GM21526 (cell line): ENCODE data around the gene EVPL.
"Not testable (repeated sequence)": the region's sequence is repeated elsewhere in the genome, so short reads cannot be mapped to it uniquely, and the experiment has no call there.

Source experiments
- ATAC-seq: cut with Tn5 transposase; IDR thresholded peaks from one replicate; pipeline ENCODE4 v1.9.1; 2021; ENCODE audit warnings: moderate library complexity; ENCODE audit not compliant: unreplicated experiment, low FRiP score

The EVPL gene

GRCh38 chr17:76048711-76049110 is 21.6 kb upstream of the EVPL start:
- no peak for ATAC-seq

- no peak for ATAC-seq
Observed at GRCh38 chr17:76048025-76048605, 21.0 kb upstream of the EVPL start.

GRCh38 chr17:76046064-76046463 is 19.0 kb upstream of the EVPL start:
- ATAC-seq = no peak

- not testable (repeated sequence) for ATAC-seq
Observed at GRCh38 chr17:76044475-76045007, 17.4 kb upstream of the EVPL start.

GRCh38 chr17:76042868-76043267 is 15.8 kb upstream of the EVPL start:
- ATAC-seq = not testable (repeated sequence)

GRCh38 chr17:76040376-76040775 is 13.3 kb upstream of the EVPL start:
- ATAC-seq = no peak

- no peak for ATAC-seq
Observed at GRCh38 chr17:76039121-76039520, 12.0 kb upstream of the EVPL start.

GRCh38 chr17:76038050-76038449 is 10.9 kb upstream of the EVPL start:
- ATAC-seq = no peak

- ATAC-seq = no peak
Observed at GRCh38 chr17:76036497-76037261, 9.6 kb upstream of the EVPL start.

GRCh38 chr17:76034428-76035350 is 7.6 kb upstream of the EVPL start:
- no peak for ATAC-seq

- no peak for ATAC-seq
Observed at GRCh38 chr17:76033139-76033538, 6.0 kb upstream of the EVPL start.

- ATAC-seq = no peak
Observed at GRCh38 chr17:76032780-76033108, 5.6 kb upstream of the EVPL start.

- no peak for ATAC-seq
Observed at GRCh38 chr17:76032073-76032779, 5.1 kb upstream of the EVPL start.

GRCh38 chr17:76026714-76027158 is 370 bp downstream of the EVPL start:
- ATAC-seq = no peak

- no peak for ATAC-seq
Observed at GRCh38 chr17:76025294-76025693, 1.8 kb downstream of the EVPL start.

- no peak for ATAC-seq
Observed at GRCh38 chr17:76024353-76024752, 2.8 kb downstream of the EVPL start.

GRCh38 chr17:76023900-76024237 is 3.2 kb downstream of the EVPL start:
- no peak for ATAC-seq

- ATAC-seq = no peak
Observed at GRCh38 chr17:76022973-76023899, 3.9 kb downstream of the EVPL start.

- no peak for ATAC-seq
Observed at GRCh38 chr17:76022285-76022684, 4.8 kb downstream of the EVPL start.
